SU-DHL-6 (cell line): ENCODE data around the gene CLN6.
A peak's percentile ranks its signal among the peaks of the same experiment; 100 is the strongest.

Source experiments
- H2AFZ ChIP-seq: fragments of 200-600 bp; sonication (generic); 2 replicates; pipeline ENCODE4 v1.6.1; 2014; ENCODE audit warnings: low read depth, mild to moderate bottlenecking, moderate library complexity, mixed read lengths, antibody characterized with exemption, low read length; ENCODE audit not compliant: severe bottlenecking
- H3F3A ChIP-seq: fragments of 200-600 bp; shearing (Covaris generic); 2 replicates; pipeline ENCODE4 v1.6.0; 2016; ENCODE audit warnings: antibody characterized with exemption, mild to moderate bottlenecking; ENCODE audit not compliant: insufficient read depth
- H3K27ac ChIP-seq: fragments of 200-600 bp; sonication (generic); 2 replicates; pipeline ENCODE4 v1.5.1; 2016; ENCODE audit warnings: low read depth, mild to moderate bottlenecking, low read length, moderate library complexity, mixed read lengths
- H3K27me3 ChIP-seq: fragments of 200-600 bp; sonication (generic), shearing (Covaris generic); 2 replicates; pipeline ENCODE4 v1.6.0; 2014; ENCODE audit warnings: mild to moderate bottlenecking, low read length
- H3K36me3 ChIP-seq: fragments of 200-600 bp; sonication (generic); 2 replicates; pipeline ENCODE4 v1.6.1; 2014; ENCODE audit warnings: mild to moderate bottlenecking, low read length, mixed read lengths
- H3K4me2 ChIP-seq: fragments of 300-600, 200-600 bp; shearing (Covaris generic), sonication (generic); 2 replicates; pipeline ENCODE4 v1.6.0; 2014; ENCODE audit warnings: low read length, low read depth, mild to moderate bottlenecking; ENCODE audit not compliant: poor library complexity, severe bottlenecking
- H3K4me3 ChIP-seq: fragments of 200-600 bp; sonication (generic); 2 replicates; pipeline ENCODE4 v1.5.1; 2014; ENCODE audit warnings: antibody characterized with exemption, low read length, mild to moderate bottlenecking, mixed read lengths; ENCODE audit not compliant: insufficient read depth, poor library complexity, severe bottlenecking
- H3K79me2 ChIP-seq: fragments of 200-600 bp; sonication (generic); 2 replicates; pipeline ENCODE4 v1.6.1; 2014; ENCODE audit warnings: mild to moderate bottlenecking, low read length, moderate library complexity; ENCODE audit not compliant: insufficient read depth
- H3K9ac ChIP-seq: fragments of 200-600 bp; sonication (generic); 2 replicates; pipeline ENCODE4 v1.7.0; 2014; ENCODE audit warnings: mild to moderate bottlenecking, low read length
- H3K9me2 ChIP-seq: fragments of 200-600 bp; sonication (generic); replicated peaks from 2 replicates; pipeline ENCODE4 v1.6.1; 2014; ENCODE audit warnings: low read length; ENCODE audit not compliant: insufficient read depth
- H3K9me3 ChIP-seq: fragments of 200-600 bp; sonication (generic); 2 replicates; pipeline ENCODE4 v1.6.1; 2014; ENCODE audit warnings: low read length, mixed read lengths; ENCODE audit not compliant: insufficient read depth
- H4K20me1 ChIP-seq: fragments of 200-600 bp; sonication (generic); 2 replicates; pipeline ENCODE4 v1.6.1; 2014; ENCODE audit warnings: low read depth, mild to moderate bottlenecking, antibody characterized with exemption, low read length, moderate library complexity, mixed read lengths
- EZH2phosphoT487 ChIP-seq: fragments of 200-600 bp; sonication (generic), shearing (Covaris generic); conservative IDR thresholded peaks from 2 replicates; pipeline ENCODE4 v1.6.1; 2018; ENCODE audit warnings: mild to moderate bottlenecking, antibody characterized with exemption, low read length, moderate library complexity, mixed read lengths
- TF ChIP-seq, protein P1 (sequence below): fragments of 200-600 bp; sonication (generic); IDR thresholded peaks from one replicate; pipeline ENCODE4 v1.5.1; 2017; ENCODE audit warnings: antibody characterized with exemption, mild to moderate bottlenecking, low read length, moderate library complexity; ENCODE audit not compliant: insufficient read depth, poor library complexity, severe bottlenecking

The CLN6 gene

GRCh38 chr15:68199340-68199739 is 30.2 kb downstream of the CLN6 start:
- H3K36me3 ChIP-seq, result no peaks in the 10 kb centered on the region
- TF ChIP-seq EZH2phosphoT487, result no peak
- TF ChIP-seq, protein P1, sequence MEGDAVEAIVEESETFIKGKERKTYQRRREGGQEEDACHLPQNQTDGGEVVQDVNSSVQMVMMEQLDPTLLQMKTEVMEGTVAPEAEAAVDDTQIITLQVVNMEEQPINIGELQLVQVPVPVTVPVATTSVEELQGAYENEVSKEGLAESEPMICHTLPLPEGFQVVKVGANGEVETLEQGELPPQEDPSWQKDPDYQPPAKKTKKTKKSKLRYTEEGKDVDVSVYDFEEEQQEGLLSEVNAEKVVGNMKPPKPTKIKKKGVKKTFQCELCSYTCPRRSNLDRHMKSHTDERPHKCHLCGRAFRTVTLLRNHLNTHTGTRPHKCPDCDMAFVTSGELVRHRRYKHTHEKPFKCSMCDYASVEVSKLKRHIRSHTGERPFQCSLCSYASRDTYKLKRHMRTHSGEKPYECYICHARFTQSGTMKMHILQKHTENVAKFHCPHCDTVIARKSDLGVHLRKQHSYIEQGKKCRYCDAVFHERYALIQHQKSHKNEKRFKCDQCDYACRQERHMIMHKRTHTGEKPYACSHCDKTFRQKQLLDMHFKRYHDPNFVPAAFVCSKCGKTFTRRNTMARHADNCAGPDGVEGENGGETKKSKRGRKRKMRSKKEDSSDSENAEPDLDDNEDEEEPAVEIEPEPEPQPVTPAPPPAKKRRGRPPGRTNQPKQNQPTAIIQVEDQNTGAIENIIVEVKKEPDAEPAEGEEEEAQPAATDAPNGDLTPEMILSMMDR, result no peak
- H3K79me2 ChIP-seq, result peaks cover 6% of the 10 kb centered on the region; the same call in 1 of the 2 replicates
- H2AFZ ChIP-seq, result no peak overlapping the region
- no peaks in the 10 kb centered on the region for H3K9me3 ChIP-seq
- no peaks in the 10 kb centered on the region for H3K9me2 ChIP-seq
- no peak overlapping the region; the same call in 1 of the 2 replicates for H3K27ac ChIP-seq
- H3K4me3 ChIP-seq, result no peak overlapping the region
- no peaks in the 10 kb centered on the region for H3K27me3 ChIP-seq
- H4K20me1 ChIP-seq, result no peaks in the 10 kb centered on the region
- H3K4me2 ChIP-seq, result no peak overlapping the region
- no peak overlapping the region for H3K9ac ChIP-seq
- H3F3A ChIP-seq, result peaks cover 7% of the 10 kb centered on the region; the same call in 1 of the 2 replicates

- Histone ChIP-seq H3F3A (peaks cover 7% of the 10 kb centered on the region; the same call in 1 of the 2 replicates), H3K9ac (no peak overlapping the region), H3K4me3 (no peak overlapping the region), H3K36me3 (no peaks in the 10 kb centered on the region), H4K20me1 (no peaks in the 10 kb centered on the region), H3K79me2 (peaks cover 6% of the 10 kb centered on the region; the same call in 1 of the 2 replicates), H3K9me2 (no peaks in the 10 kb centered on the region), H3K4me2 (no peak overlapping the region), H3K9me3 (no peaks in the 10 kb centered on the region), H3K27ac (peak overlapping the region; percentile 51; the same call in 1 of the 2 replicates), H3K27me3 (no peaks in the 10 kb centered on the region), H2AFZ (no peak overlapping the region)
- TF ChIP-seq, protein P1, result no peak
- no peak for TF ChIP-seq EZH2phosphoT487
These were observed 31.7 kb downstream of the CLN6 start for GRCh38 chr15:68197661-68198437.

- no peaks in the 10 kb centered on the region for H3K36me3 ChIP-seq
These were observed 32.4 kb downstream of the CLN6 start for GRCh38 chr15:68197170-68197492.

More at GRCh38 chr15:68197170-68197492, 32.4 kb downstream of the CLN6 start:
- Histone ChIP-seq H3K9ac (no peak overlapping the region), H3K79me2 (peaks cover 6% of the 10 kb centered on the region; the same call in 1 of the 2 replicates), H3K27ac (peak overlapping the region; percentile 51), H3F3A (peaks cover 7% of the 10 kb centered on the region; the same call in 1 of the 2 replicates), H3K9me2 (no peaks in the 10 kb centered on the region), H3K4me2 (no peak overlapping the region), H3K9me3 (no peaks in the 10 kb centered on the region), H2AFZ (no peak overlapping the region), H3K27me3 (no peaks in the 10 kb centered on the region), H3K4me3 (no peak overlapping the region), H4K20me1 (no peaks in the 10 kb centered on the region)
- TF ChIP-seq, protein P1, result no peak
- no peak for TF ChIP-seq EZH2phosphoT487
